Calu3 (cell line): ENCODE data around the gene MPP4. TPM values are rescaled to one million over a fixed set of nuclear protein-coding genes. Genes with fewer than 3 reads are reported as not detected.

ENCODE experiments used
- BruUV-seq: library from RNA; stranded (reverse); fragments of 400-500 nt; replicated peaks from 2 replicates; lab custom pipeline; 2021; lab: Mats Ljungman, UMichigan
- CTCF ChIA-PET: fragments of 300-600 bp; sonication (Branson Sonifier 250); formaldehyde crosslinking; loops from one replicate; lab custom pipeline; 2022; ENCODE audit warnings: antibody characterized with exemption; lab: Charles Lee
- DNase-seq: peaks from one replicate; pipeline ENCODE4 v3.0.0; 2022
- H3K27ac Mint-ChIP-seq: one replicate; pipeline ENCODE4 v1.8.0; 2022; ENCODE audit warnings: mixed read lengths; ENCODE audit not compliant: unreplicated experiment
- H3K27me3 Mint-ChIP-seq: one replicate; pipeline ENCODE4 v1.8.0; 2022; ENCODE audit warnings: mixed read lengths; ENCODE audit not compliant: unreplicated experiment
- H3K36me3 Mint-ChIP-seq: one replicate; pipeline ENCODE4 v1.8.0; 2022; ENCODE audit warnings: mild to moderate bottlenecking, moderate library complexity, mixed read lengths; ENCODE audit not compliant: insufficient read depth, unreplicated experiment
- H3K4me1 Mint-ChIP-seq: one replicate; pipeline ENCODE4 v1.8.0; 2022; ENCODE audit warnings: mild to moderate bottlenecking, low read depth, mixed read lengths; ENCODE audit not compliant: unreplicated experiment
- H3K4me3 Mint-ChIP-seq: one replicate; pipeline ENCODE4 v1.8.0; 2022; ENCODE audit warnings: mild to moderate bottlenecking, low read depth, moderate library complexity, mixed read lengths; ENCODE audit not compliant: unreplicated experiment
- H3K9me3 Mint-ChIP-seq: one replicate; pipeline ENCODE4 v1.8.0; 2022; ENCODE audit warnings: low read depth, mixed read lengths; ENCODE audit not compliant: unreplicated experiment
- intact Hi-C: fragments of 100-400 bp; cut with micrococcal nuclease; formaldehyde crosslinking; loops from one replicate; pipeline ENCODE4 v1.10.0; 2022; ENCODE audit not compliant: unreplicated experiment
- total RNA-seq: library from RNA; stranded (reverse); gene quantifications from 2 replicates; pipeline ENCODE4 v1.2.3, GENCODE V29; 2022
- TF ChIP-seq, protein P1 (sequence below): fragments of 200-600 bp; IDR thresholded peaks from one replicate; pipeline ENCODE4 v1.8.0; 2022; ENCODE audit warnings: antibody characterized with exemption; ENCODE audit not compliant: unreplicated experiment

The MPP4 gene
- total RNA-seq, 1 experiment from 2014 or later, result not detected

DNA sequence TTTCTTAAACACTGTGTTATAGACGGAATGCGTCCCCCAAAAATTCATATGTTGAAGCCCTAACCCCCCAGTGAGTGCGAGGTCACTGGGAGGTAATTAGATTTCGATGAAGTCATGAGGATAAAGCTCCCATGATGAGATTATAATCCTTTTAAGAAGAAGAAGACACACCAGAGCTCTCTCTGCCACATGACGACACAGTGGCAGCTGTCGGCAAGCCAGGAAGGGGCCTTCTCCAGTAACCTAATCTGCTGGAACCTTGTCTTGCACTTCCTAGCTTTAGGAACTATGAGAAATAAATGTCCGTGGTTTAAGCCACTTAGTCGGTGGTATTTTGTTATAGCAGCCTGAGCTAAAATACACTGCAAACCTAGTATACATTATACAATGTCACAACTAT, 67.4 kb downstream of the MPP4 start:
- H3K4me1 Mint-ChIP-seq, result no peaks in the 10 kb centered on the region
- peaks cover 5% of the 10 kb centered on the region for H3K36me3 Mint-ChIP-seq
- no TSS peak for BruUV-seq
- TF ChIP-seq, protein P1, sequence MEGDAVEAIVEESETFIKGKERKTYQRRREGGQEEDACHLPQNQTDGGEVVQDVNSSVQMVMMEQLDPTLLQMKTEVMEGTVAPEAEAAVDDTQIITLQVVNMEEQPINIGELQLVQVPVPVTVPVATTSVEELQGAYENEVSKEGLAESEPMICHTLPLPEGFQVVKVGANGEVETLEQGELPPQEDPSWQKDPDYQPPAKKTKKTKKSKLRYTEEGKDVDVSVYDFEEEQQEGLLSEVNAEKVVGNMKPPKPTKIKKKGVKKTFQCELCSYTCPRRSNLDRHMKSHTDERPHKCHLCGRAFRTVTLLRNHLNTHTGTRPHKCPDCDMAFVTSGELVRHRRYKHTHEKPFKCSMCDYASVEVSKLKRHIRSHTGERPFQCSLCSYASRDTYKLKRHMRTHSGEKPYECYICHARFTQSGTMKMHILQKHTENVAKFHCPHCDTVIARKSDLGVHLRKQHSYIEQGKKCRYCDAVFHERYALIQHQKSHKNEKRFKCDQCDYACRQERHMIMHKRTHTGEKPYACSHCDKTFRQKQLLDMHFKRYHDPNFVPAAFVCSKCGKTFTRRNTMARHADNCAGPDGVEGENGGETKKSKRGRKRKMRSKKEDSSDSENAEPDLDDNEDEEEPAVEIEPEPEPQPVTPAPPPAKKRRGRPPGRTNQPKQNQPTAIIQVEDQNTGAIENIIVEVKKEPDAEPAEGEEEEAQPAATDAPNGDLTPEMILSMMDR, result no peak
- H3K9me3 Mint-ChIP-seq, result no peaks in the 10 kb centered on the region
- no peak overlapping the region for H3K27ac Mint-ChIP-seq
- intact Hi-C loops, result no loop called here
- no peak for DNase-seq
- CTCF ChIA-PET, result no interaction called here
- H3K4me3 Mint-ChIP-seq, result no peak overlapping the region
- no peaks in the 10 kb centered on the region for H3K27me3 Mint-ChIP-seq

DNA sequence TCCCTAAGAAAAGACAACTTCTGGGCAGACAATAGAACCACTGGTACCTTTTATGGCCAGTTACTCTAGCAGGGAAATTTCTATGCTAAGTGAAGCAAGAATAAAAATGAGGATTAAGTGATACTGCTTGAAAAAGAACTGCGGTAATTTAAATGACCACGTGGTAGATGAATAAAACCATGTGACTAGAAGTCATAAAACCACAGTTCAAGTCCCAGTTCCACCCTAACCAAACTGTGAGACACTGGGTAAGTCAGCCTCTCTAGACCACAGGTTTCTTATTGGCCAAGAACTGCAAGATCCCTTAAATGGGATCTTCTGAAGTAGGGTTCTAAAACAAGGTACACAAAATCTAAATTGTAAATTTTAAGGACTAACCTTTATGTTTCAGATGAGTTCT, 67.9 kb downstream of the MPP4 start:
- peaks cover 5% of the 10 kb centered on the region for H3K36me3 Mint-ChIP-seq
- BruUV-seq, result no TSS peak

DNA sequence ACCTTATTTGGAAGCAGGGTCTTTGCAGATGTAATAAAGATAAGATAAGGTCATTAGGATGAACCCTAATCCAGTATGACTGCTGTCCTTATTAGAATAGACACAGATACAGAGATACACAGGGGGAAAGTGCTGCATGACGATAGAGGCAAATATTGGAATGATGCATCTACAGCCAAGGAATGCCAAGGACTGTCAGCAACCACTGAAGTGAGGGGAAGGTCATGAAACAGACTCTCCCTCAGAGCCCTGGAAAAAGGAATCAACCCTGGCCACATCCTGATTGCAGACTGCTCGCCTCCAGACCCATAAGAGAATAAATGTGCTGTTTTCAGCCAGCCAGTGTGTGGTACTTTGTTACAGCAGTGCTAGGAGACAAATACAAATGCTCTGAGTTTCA, 69.9 kb downstream of the MPP4 start:
- intact Hi-C loops, result no loop called here
- CTCF ChIA-PET, result no interaction called here
- Mint-ChIP-seq H3K36me3 (peaks cover 5% of the 10 kb centered on the region), H3K4me3 (no peak overlapping the region), H3K27me3 (no peaks in the 10 kb centered on the region), H3K9me3 (no peaks in the 10 kb centered on the region), H3K27ac (no peak overlapping the region), H3K4me1 (no peaks in the 10 kb centered on the region)
- TF ChIP-seq, protein P1, result no peak
- DNase-seq, result no peak
- no TSS peak for BruUV-seq

More for the DNA sequence above, 67.9 kb downstream of the MPP4 start:
- Mint-ChIP-seq H3K4me3 (no peak overlapping the region), H3K4me1 (no peaks in the 10 kb centered on the region), H3K27ac (no peak overlapping the region), H3K27me3 (no peaks in the 10 kb centered on the region), H3K9me3 (no peaks in the 10 kb centered on the region)
- TF ChIP-seq, protein P1, result no peak
- CTCF ChIA-PET, result no interaction called here
- intact Hi-C loops, result no loop called here
- DNase-seq, result no peak

DNA sequence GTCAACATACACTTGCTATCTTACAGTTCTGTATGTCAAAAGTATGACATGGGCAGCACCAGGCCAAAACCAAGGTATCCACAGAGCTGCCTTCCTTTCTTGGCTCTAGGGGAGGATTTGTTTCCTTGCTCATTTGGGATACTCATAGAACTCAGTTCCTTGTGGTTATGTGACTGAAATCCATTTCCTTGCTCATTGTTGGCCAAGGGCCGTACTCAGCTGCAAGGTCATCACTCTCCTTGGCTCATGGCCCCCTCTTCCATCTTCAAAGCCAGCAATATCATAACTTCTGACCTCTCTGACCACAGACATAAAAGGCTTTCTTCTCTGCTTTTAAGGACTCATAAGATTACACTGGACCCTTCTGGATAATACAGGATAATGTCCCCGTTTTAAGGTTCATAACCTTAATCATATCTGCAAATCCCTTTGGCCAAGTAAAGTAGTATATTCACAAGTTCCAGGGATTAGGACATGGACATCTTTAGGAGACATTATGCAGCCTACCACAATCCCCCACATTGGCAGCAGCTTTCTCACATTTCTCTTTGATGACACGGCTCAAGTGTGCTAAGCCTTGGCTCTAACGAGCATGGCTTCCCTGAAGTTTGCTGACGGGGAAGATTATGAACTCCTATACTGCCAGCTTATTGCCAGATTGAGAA, 76.0 kb downstream of the MPP4 start:
- no peaks in the 10 kb centered on the region for H3K9me3 Mint-ChIP-seq
- H3K27me3 Mint-ChIP-seq, result no peaks in the 10 kb centered on the region
- no TSS peak for BruUV-seq
- H3K4me3 Mint-ChIP-seq, result no peak overlapping the region
- no peaks in the 10 kb centered on the region for H3K4me1 Mint-ChIP-seq
- intact Hi-C loops, result no loop called here
- CTCF ChIA-PET, result no interaction called here
- TF ChIP-seq, protein P1, result no peak
- no peak for DNase-seq
- H3K36me3 Mint-ChIP-seq, result peaks cover 5% of the 10 kb centered on the region
- no peak overlapping the region for H3K27ac Mint-ChIP-seq
